Gastroesophageal sphincter (tissue), 4 donors: ENCODE measurements around the gene MYO9B. TPM values are rescaled to one million over a fixed set of nuclear protein-coding genes. Genes with fewer than 3 reads are reported as not detected.

Source experiments
- ATAC-seq: fragments of 150-250 bp; one replicate; pipeline ENCODE4 v1.9.1; 2016; ENCODE audit warnings: mild to moderate bottlenecking, moderate library complexity
- H3K27ac ChIP-seq, 4 donors: fragments of 200-600 bp; sonication (generic) in 3 of 4; 1 replicate in 3 of 4; 2 replicates in 1 of 4; pipeline ENCODE4 v1.5.1; 2016 to 2019
- H3K27me3 ChIP-seq: fragments of 200-600 bp; sonication (generic); one replicate; pipeline ENCODE4 v1.5.1; 2019
- H3K36me3 ChIP-seq, 2 donors: fragments of 200-600 bp; sonication (generic); one replicate each; pipeline ENCODE4 v1.5.1; 2019; ENCODE audit warnings: control low read depth in 1 of 2
- H3K4me1 ChIP-seq, 3 donors: fragments of 200-600 bp; sonication (generic); 1 replicate in 2 of 3; 2 replicates in 1 of 3; pipeline ENCODE4 v1.5.1; 2016 to 2019; ENCODE audit warnings: control low read depth in 2 of 3
- H3K4me3 ChIP-seq, 2 donors: fragments of 200-600 bp; sonication (generic); one replicate each; pipeline ENCODE4 v1.5.1; 2019; ENCODE audit warnings: mild to moderate bottlenecking in 1 of 2, moderate library complexity in 1 of 2
- H3K9me3 ChIP-seq, 3 donors: fragments of 200-600 bp; sonication (generic); one replicate each; pipeline ENCODE4 v1.5.1; 2017 to 2019; ENCODE audit warnings: control low read depth in 2 of 3
- EP300 ChIP-seq: sonication (generic); formaldehyde crosslinking; IDR thresholded peaks from one replicate; pipeline ENCODE4 v1.6.1; 2017; ENCODE audit warnings: antibody characterized with exemption, mild to moderate bottlenecking
- POLR2A ChIP-seq, 2 donors: fragments of 450-650 bp; IDR thresholded peaks; one replicate each; pipeline ENCODE4 v1.6.1; 2017; ENCODE audit warnings: antibody characterized with exemption in 2 of 2, mild to moderate bottlenecking in 2 of 2, moderate library complexity in 1 of 2
- POLR2AphosphoS5 ChIP-seq: sonication (generic); formaldehyde crosslinking; IDR thresholded peaks from one replicate; pipeline ENCODE4 v1.6.1; 2017; ENCODE audit warnings: antibody characterized with exemption
- WGBS, 2 donors: methylation state at CpG; one replicate each; pipeline ENCODE4 v1.1.5; 2018; ENCODE audit warnings: low coverage in 1 of 2; 5-methylcytosine and 5-hydroxymethylcytosine counted together
- total RNA-seq, 4 donors: library from RNA; depleted of rRNA; stranded (reverse); fragments of >200 nt; gene quantifications; one replicate each; pipeline ENCODE4 v1.1.0, GENCODE V29; 2016
- TF ChIP-seq, protein P1 (sequence below), 4 experiments: fragments of 200-600 bp in 2 of 4; fragments of 450-650 bp in 2 of 4; sonication (generic) in 1 of 4; IDR thresholded peaks; one replicate each; pipeline ENCODE4 v1.5.1; 2017 to 2019; ENCODE audit warnings: antibody characterized with exemption in 4 of 4, mild to moderate bottlenecking in 2 of 4, moderate library complexity in 2 of 4

MYO9B gene
- total RNA-seq, 4 donors from 2014 or later = 38.1 to 77.7 (median 66.2) TPM

GRCh38 chr19:17172624-17173345 is 97.2 kb downstream of the MYO9B start:
- TF ChIP-seq, protein P1, sequence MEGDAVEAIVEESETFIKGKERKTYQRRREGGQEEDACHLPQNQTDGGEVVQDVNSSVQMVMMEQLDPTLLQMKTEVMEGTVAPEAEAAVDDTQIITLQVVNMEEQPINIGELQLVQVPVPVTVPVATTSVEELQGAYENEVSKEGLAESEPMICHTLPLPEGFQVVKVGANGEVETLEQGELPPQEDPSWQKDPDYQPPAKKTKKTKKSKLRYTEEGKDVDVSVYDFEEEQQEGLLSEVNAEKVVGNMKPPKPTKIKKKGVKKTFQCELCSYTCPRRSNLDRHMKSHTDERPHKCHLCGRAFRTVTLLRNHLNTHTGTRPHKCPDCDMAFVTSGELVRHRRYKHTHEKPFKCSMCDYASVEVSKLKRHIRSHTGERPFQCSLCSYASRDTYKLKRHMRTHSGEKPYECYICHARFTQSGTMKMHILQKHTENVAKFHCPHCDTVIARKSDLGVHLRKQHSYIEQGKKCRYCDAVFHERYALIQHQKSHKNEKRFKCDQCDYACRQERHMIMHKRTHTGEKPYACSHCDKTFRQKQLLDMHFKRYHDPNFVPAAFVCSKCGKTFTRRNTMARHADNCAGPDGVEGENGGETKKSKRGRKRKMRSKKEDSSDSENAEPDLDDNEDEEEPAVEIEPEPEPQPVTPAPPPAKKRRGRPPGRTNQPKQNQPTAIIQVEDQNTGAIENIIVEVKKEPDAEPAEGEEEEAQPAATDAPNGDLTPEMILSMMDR (IDR thresholded peaks at IDR 0.05) = no peak
- no peak for TF ChIP-seq EP300
- H3K4me1 ChIP-seq = no peaks in the 10 kb centered on the region
- H3K27ac ChIP-seq = no peak overlapping the region
- no peaks in the 10 kb centered on the region for H3K9me3 ChIP-seq
- H3K27me3 ChIP-seq = no peaks in the 10 kb centered on the region
- no peak for ATAC-seq
- 79 to 86% methylated on average over 5 to 15 of the region's 33 CpGs for WGBS, 2 donors
- H3K4me3 ChIP-seq = no peak overlapping the region
- H3K36me3 ChIP-seq = peaks cover 0 to 100% of the 10 kb centered on the region in 2 donors

GRCh38 chr19:17178291-17178690 is 102.7 kb downstream of the MYO9B start:
- Histone ChIP-seq H3K4me3 (no peak overlapping the region), H3K36me3 (peaks cover 0 to 100% of the 10 kb centered on the region in 2 donors)

GRCh38 chr19:17180997-17181702 is 105.6 kb downstream of the MYO9B start:
- peaks cover 0 to 100% of the 10 kb centered on the region in 2 donors for H3K36me3 ChIP-seq
- WGBS, 2 donors = 43 to 53% methylated on average over 6 to 8 of the region's 22 CpGs
- H3K27ac ChIP-seq = no peak overlapping the region
- H3K9me3 ChIP-seq = no peaks in the 10 kb centered on the region
- no peak overlapping the region for H3K4me3 ChIP-seq
- TF ChIP-seq POLR2A (IDR thresholded peaks at IDR 0.05) (no peak), EP300 (no peak), POLR2AphosphoS5 (no peak)
- TF ChIP-seq, protein P1 (IDR thresholded peaks at IDR 0.05) = no peak
- no peaks in the 10 kb centered on the region for H3K4me1 ChIP-seq
- no peaks in the 10 kb centered on the region for H3K27me3 ChIP-seq
- ATAC-seq = no peak

More at GRCh38 chr19:17178291-17178690, 102.7 kb downstream of the MYO9B start:
- ATAC-seq = no peak
- no peaks in the 10 kb centered on the region for H3K4me1 ChIP-seq
- H3K9me3 ChIP-seq = no peaks in the 10 kb centered on the region
- H3K27ac ChIP-seq = no peak overlapping the region
- no peaks in the 10 kb centered on the region for H3K27me3 ChIP-seq
- TF ChIP-seq EP300 (no peak), POLR2AphosphoS5 (no peak), POLR2A (IDR thresholded peaks at IDR 0.05) (no peak)
- TF ChIP-seq, protein P1 (IDR thresholded peaks at IDR 0.05) = no peak
- 80 to 93% methylated on average over 3 to 5 of the region's 10 CpGs for WGBS, 2 donors

DNA sequence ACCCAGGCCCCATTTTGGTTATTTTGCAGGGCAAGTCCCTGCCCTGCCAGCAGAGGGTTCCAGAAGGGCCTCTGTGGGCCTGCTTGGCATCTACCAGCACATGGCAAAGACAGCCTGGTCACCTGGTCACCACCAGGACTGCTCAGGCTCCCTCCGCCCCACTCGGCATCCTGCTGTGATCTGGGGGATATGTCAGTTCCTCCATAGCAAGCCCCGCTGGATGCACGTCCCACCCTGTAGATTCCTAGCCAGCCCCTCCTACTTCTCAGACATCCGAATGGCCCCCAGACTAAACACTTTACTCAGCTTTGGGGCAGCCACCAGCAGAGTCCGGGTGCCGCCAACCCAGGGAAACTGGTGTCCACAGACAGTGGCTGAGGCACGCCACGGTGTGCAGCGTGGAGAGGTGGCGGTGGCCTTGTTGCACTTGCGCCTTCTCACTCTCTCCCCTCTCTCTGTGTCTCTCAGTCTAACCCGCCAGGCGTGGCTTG is 107.7 kb downstream of the MYO9B start:
- Histone ChIP-seq H3K4me1 (no peaks in the 10 kb centered on the region), H3K27me3 (no peaks in the 10 kb centered on the region), H3K4me3 (no peak overlapping the region), H3K9me3 (no peaks in the 10 kb centered on the region), H3K36me3 (peaks cover 0 to 100% of the 10 kb centered on the region in 2 donors), H3K27ac (no peak overlapping the region)
- ATAC-seq = no peak
- 85 to 100% methylated on average over 2 to 5 of the region's 14 CpGs for WGBS, 2 donors
- TF ChIP-seq, protein P1 (IDR thresholded peaks at IDR 0.05) = no peak
- TF ChIP-seq POLR2AphosphoS5 = no peak
- TF ChIP-seq EP300 = no peak
- no peak for TF ChIP-seq POLR2A (IDR thresholded peaks at IDR 0.05)
